Glomerular endothelial cell (primary cell): ENCODE measurements around the gene SIRPB2. TPM values are rescaled to one million over a fixed set of nuclear protein-coding genes. Genes with fewer than 3 reads are reported as not detected.
"Not testable (repeated sequence)": the region's sequence is repeated elsewhere in the genome, so short reads cannot be mapped to it uniquely, and the experiment has no call there.

Source experiments
- DNase-seq: peaks from one replicate; pipeline ENCODE4 v3.0.0-alpha.2; 2011; ENCODE audit warnings: low read depth, low spot score; ENCODE audit errors: extremely low read depth
- total RNA-seq: library from RNA; depleted of rRNA; stranded (reverse); fragments of >200 nt; gene quantifications from 2 replicates; pipeline ENCODE4 v1.2.3, GENCODE V29; 2015

The SIRPB2 gene
- total RNA-seq, 1 donor from 2014 or later, result 15.8 TPM

- DNase-seq, result no peak
These were observed 9.3 kb upstream of the SIRPB2 start for GRCh38 chr20:1500496-1500895.

- DNase-seq, result no peak
These were observed 8.6 kb upstream of the SIRPB2 start for GRCh38 chr20:1499528-1500420.

GRCh38 chr20:1497371-1497770 lies 6.2 kb upstream of the SIRPB2 start:
- DNase-seq, result not testable (repeated sequence)

GRCh38 chr20:1496930-1497329 lies 5.7 kb upstream of the SIRPB2 start:
- no peak for DNase-seq

- no peak for DNase-seq
These were observed 3.2 kb upstream of the SIRPB2 start for GRCh38 chr20:1494436-1494835.

GRCh38 chr20:1493536-1493935 lies 2.3 kb upstream of the SIRPB2 start:
- no peak for DNase-seq

- DNase-seq, result peak; percentile 20
These were observed 831 bp upstream of the SIRPB2 start for GRCh38 chr20:1491860-1492642.

- DNase-seq, result no peak
These were observed 501 bp downstream of the SIRPB2 start for GRCh38 chr20:1490643-1491195.

- DNase-seq, result no peak
These were observed 1.3 kb downstream of the SIRPB2 start for GRCh38 chr20:1489764-1490436.

- DNase-seq, result no peak
These were observed 1.9 kb downstream of the SIRPB2 start for GRCh38 chr20:1489325-1489724.

GRCh38 chr20:1486566-1486965 lies 4.7 kb downstream of the SIRPB2 start:
- DNase-seq, result no peak

- DNase-seq, result no peak
These were observed 6.6 kb downstream of the SIRPB2 start for GRCh38 chr20:1484438-1485116.

GRCh38 chr20:1479831-1480595 lies 11.2 kb downstream of the SIRPB2 start:
- DNase-seq, result no peak

- DNase-seq, result no peak
These were observed 12.7 kb downstream of the SIRPB2 start for GRCh38 chr20:1478566-1478965.

- no peak for DNase-seq
These were observed 13.2 kb downstream of the SIRPB2 start for GRCh38 chr20:1477896-1478490.

GRCh38 chr20:1474817-1475603 lies 16.2 kb downstream of the SIRPB2 start:
- no peak for DNase-seq

GRCh38 chr20:1474325-1474724 lies 16.9 kb downstream of the SIRPB2 start:
- DNase-seq, result no peak
